ENCODE results near the gene PRLR.
A peak's percentile ranks its signal among the peaks of the same experiment; 100 is the strongest.

PRLR gene

DNA sequence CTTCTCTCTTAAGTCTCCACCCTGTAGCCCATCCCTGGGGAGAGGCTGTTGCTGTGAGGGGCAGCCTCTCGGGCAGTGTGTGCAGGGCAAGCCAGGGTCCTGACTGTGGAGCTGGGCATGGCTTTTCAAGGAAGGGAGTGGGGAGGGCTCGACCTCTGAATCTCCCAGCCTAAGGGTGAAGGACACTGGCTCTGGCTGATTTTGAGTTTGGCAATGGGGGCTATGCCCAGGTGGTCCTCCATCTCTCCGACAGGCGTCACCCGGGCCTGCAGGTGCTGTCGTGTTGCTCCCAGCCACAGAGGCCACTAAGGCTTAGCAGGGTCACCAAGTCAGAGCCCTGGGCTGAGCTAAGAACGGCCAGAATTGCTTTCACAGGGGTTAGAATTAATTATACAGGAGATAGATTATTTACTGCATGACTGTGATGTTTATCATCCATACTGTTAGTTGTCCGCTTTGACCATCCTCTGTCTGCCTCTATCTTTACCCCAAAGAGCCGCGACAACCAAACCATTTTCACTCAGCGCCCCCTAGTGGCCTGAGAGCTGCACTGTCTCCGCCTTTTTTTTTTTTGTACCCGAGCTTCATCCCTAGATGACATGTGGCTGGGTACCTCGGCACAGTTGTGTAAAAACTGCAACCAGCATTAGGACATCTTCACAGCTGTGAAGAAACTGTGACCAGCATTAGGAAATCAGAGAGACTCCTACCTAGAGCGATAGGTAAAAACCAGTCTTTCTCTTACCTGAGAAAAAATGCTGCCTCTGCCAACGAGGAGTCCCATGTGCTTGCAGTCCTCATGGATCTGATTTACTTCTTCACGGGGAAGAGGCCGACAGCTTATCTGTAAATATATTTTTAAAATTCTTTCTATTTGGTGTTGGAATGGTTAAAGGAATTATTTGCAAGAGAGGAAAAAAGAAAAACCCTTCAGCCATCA lies 227.0 kb downstream of the PRLR start:
- Histone ChIP-seq H3K27me3 (ENCODE audit: insufficient read depth, low read length, poor library complexity) (peaks cover 10% of the 10 kb centered on the region), H2AFZ (ENCODE audit: low read depth, low read length) (no peak overlapping the region), H3K27ac (ENCODE audit: low read length) (no peak overlapping the region), H3K4me2 (ENCODE audit: insufficient read depth, low read length) (no peak overlapping the region), H3K9me3 (ENCODE audit: insufficient read depth, low read length, severe bottlenecking) (no peaks in the 10 kb centered on the region), H3K36me3 (ENCODE audit: insufficient read depth, low read length) (no peaks in the 10 kb centered on the region), H3K4me3 (ENCODE audit: low read depth in 1 of 2, low read length in 2 of 2) (no peak overlapping the region), H3K9ac (ENCODE audit: low read depth, low read length) (no peak overlapping the region), H3K4me1 (ENCODE audit: insufficient read depth, low read length) (no peaks in the 10 kb centered on the region), H3K79me2 (ENCODE audit: insufficient read depth, low read length) (no peaks in the 10 kb centered on the region), H4K20me1 (ENCODE audit: insufficient read depth, low read length) (no peaks in the 10 kb centered on the region)
- TF ChIP-seq, protein P1, sequence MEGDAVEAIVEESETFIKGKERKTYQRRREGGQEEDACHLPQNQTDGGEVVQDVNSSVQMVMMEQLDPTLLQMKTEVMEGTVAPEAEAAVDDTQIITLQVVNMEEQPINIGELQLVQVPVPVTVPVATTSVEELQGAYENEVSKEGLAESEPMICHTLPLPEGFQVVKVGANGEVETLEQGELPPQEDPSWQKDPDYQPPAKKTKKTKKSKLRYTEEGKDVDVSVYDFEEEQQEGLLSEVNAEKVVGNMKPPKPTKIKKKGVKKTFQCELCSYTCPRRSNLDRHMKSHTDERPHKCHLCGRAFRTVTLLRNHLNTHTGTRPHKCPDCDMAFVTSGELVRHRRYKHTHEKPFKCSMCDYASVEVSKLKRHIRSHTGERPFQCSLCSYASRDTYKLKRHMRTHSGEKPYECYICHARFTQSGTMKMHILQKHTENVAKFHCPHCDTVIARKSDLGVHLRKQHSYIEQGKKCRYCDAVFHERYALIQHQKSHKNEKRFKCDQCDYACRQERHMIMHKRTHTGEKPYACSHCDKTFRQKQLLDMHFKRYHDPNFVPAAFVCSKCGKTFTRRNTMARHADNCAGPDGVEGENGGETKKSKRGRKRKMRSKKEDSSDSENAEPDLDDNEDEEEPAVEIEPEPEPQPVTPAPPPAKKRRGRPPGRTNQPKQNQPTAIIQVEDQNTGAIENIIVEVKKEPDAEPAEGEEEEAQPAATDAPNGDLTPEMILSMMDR (IDR thresholded peaks at IDR 0.05; ENCODE audit: borderline replicate concordance, extremely low read depth, low read length, poor library complexity, severe bottlenecking) = peak; percentile 91
- TF ChIP-seq EZH2 (IDR thresholded peaks at IDR 0.05; ENCODE audit: borderline replicate concordance, low read depth, low read length, severe bottlenecking) = no peak
- DNase-seq (peak; percentile 58), ATAC-seq (ENCODE audit: insufficient read depth, low read depth) (peak; percentile 69; the same call in 2 of the 3 replicates)

DNA sequence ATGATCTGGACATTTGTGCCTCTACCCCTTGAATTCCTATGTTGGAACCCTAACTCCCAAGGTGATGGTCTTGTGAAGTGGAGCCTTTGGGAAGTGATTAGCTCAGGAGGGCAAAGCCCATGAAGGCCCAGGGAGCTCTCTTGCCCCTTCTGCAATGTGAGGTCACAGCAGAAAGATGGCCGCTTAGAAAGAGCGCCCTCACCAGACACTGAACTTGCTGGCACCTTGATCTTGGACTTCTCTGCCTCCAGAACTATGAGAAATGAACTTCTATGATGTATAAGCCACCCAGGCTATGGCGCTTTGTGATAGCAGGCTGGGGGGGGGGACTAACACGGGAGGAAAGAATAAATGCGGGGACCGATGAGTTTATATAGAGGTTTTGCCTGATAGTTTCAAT lies 227.8 kb downstream of the PRLR start:
- Histone ChIP-seq H4K20me1 (ENCODE audit: insufficient read depth, low read length) (no peaks in the 10 kb centered on the region), H3K9ac (ENCODE audit: low read depth, low read length) (no peak overlapping the region), H3K9me3 (ENCODE audit: insufficient read depth, low read length, severe bottlenecking) (no peaks in the 10 kb centered on the region), H3K4me2 (ENCODE audit: insufficient read depth, low read length) (no peak overlapping the region), H2AFZ (ENCODE audit: low read depth, low read length) (no peak overlapping the region), H3K79me2 (ENCODE audit: insufficient read depth, low read length) (no peaks in the 10 kb centered on the region), H3K27ac (ENCODE audit: low read length) (no peak overlapping the region), H3K27me3 (ENCODE audit: insufficient read depth, low read length, poor library complexity) (peaks cover 10% of the 10 kb centered on the region), H3K4me3 (ENCODE audit: low read depth in 1 of 2, low read length in 2 of 2) (no peak overlapping the region), H3K36me3 (ENCODE audit: insufficient read depth, low read length) (no peaks in the 10 kb centered on the region), H3K4me1 (ENCODE audit: insufficient read depth, low read length) (no peaks in the 10 kb centered on the region)
- DNase-seq (no peak), ATAC-seq (ENCODE audit: insufficient read depth, low read depth) (no peak)
- TF ChIP-seq, protein P1 (IDR thresholded peaks at IDR 0.05; ENCODE audit: borderline replicate concordance, extremely low read depth, low read length, poor library complexity, severe bottlenecking) = no peak
- no peak for TF ChIP-seq EZH2 (IDR thresholded peaks at IDR 0.05; ENCODE audit: borderline replicate concordance, low read depth, low read length, severe bottlenecking)

DNA sequence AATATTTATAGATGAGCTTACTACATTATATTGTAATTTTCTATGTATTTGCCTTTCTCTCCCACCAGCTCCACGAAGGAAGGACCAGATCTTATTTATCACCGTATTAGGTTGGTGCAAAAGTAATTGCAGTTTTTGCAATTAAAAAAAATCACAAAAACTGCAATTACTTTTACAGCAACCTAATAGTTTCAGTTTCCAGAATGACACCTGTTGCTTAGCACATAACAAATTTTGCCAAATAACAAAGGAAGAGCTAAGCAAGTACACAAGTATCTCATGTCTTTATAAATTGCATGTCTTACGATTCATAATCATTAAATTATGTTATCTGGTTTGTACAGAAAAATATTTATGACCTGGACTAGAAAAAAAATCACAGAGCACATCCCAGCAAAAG lies 228.4 kb downstream of the PRLR start:
- H3K27ac ChIP-seq (ENCODE audit: low read length) = no peak overlapping the region
- no peak overlapping the region for H3K9ac ChIP-seq (ENCODE audit: low read depth, low read length)
- H3K79me2 ChIP-seq (ENCODE audit: insufficient read depth, low read length) = no peaks in the 10 kb centered on the region
- TF ChIP-seq, protein P1 (IDR thresholded peaks at IDR 0.05; ENCODE audit: borderline replicate concordance, extremely low read depth, low read length, poor library complexity, severe bottlenecking) = no peak
- no peak for TF ChIP-seq EZH2 (IDR thresholded peaks at IDR 0.05; ENCODE audit: borderline replicate concordance, low read depth, low read length, severe bottlenecking)
- H2AFZ ChIP-seq (ENCODE audit: low read depth, low read length) = no peak overlapping the region
- no peaks in the 10 kb centered on the region for H3K9me3 ChIP-seq (ENCODE audit: insufficient read depth, low read length, severe bottlenecking)
- ATAC-seq (ENCODE audit: insufficient read depth, low read depth) = no peak
- no peak for DNase-seq
- no peaks in the 10 kb centered on the region for H4K20me1 ChIP-seq (ENCODE audit: insufficient read depth, low read length)
- peaks cover 10% of the 10 kb centered on the region for H3K27me3 ChIP-seq (ENCODE audit: insufficient read depth, low read length, poor library complexity)
- no peaks in the 10 kb centered on the region for H3K36me3 ChIP-seq (ENCODE audit: insufficient read depth, low read length)
- H3K4me1 ChIP-seq (ENCODE audit: insufficient read depth, low read length) = no peaks in the 10 kb centered on the region
- no peak overlapping the region for H3K4me2 ChIP-seq (ENCODE audit: insufficient read depth, low read length)
- H3K4me3 ChIP-seq (ENCODE audit: low read depth in 1 of 2, low read length in 2 of 2) = no peak overlapping the region
